Spleen (tissue), 7 donors: ENCODE results near the gene RGS10.

Experiments used
- POLR2A ChIP-seq, 3 donors: fragments of 450-650 bp; IDR thresholded peaks; one replicate each; pipeline ENCODE4 v1.5.1; 2017; ENCODE audit warnings: antibody characterized with exemption in 3 of 3, mild to moderate bottlenecking in 1 of 3
- TF ChIP-seq, protein P1 (sequence below), 11 experiments: fragments of 200-600 bp in 7 of 11; fragments of 450-650 bp in 4 of 11; sonication (generic) in 4 of 11; IDR thresholded peaks in 8 of 11; conservative IDR thresholded peaks in 3 of 11; 1 replicate in 7 of 11; 2 replicates in 4 of 11; pipeline versions ENCODE4 v1.4.0 to v1.8.0; 2016 to 2021; ENCODE audit warnings: antibody characterized with exemption in 11 of 11, inconsistent platforms in 4 of 11, mild to moderate bottlenecking in 1 of 11
- donor health status: DM: no; HTN: no; CAD: no; lungs with moderate emphysema.
- donor health status: DM: no; HTN: no; CAD: no.
- donor health status: DM: no; HTN: no; CAD: no.

- TF ChIP-seq, protein P1, sequence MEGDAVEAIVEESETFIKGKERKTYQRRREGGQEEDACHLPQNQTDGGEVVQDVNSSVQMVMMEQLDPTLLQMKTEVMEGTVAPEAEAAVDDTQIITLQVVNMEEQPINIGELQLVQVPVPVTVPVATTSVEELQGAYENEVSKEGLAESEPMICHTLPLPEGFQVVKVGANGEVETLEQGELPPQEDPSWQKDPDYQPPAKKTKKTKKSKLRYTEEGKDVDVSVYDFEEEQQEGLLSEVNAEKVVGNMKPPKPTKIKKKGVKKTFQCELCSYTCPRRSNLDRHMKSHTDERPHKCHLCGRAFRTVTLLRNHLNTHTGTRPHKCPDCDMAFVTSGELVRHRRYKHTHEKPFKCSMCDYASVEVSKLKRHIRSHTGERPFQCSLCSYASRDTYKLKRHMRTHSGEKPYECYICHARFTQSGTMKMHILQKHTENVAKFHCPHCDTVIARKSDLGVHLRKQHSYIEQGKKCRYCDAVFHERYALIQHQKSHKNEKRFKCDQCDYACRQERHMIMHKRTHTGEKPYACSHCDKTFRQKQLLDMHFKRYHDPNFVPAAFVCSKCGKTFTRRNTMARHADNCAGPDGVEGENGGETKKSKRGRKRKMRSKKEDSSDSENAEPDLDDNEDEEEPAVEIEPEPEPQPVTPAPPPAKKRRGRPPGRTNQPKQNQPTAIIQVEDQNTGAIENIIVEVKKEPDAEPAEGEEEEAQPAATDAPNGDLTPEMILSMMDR (IDR thresholded peaks at IDR 0.05 in 8 of 11, conservative IDR thresholded peaks at IDR 0.05 in 3 of 11) = no peak
- TF ChIP-seq POLR2A (IDR thresholded peaks at IDR 0.05) = no peak
These were observed 3.5 kb upstream of the RGS10 start for GRCh38 chr10:119546009-119546408.
